Thyroid gland (tissue), 4 donors: ENCODE data around the gene C1orf210.

Source experiments
- CTCF ChIP-seq, 6 experiments: fragments of 200-600 bp in 3 of 6; fragments of 450-650 bp in 3 of 6; sonication (generic) in 3 of 6; IDR thresholded peaks; one replicate each; pipeline ENCODE4 v1.5.1; 2016 to 2019; ENCODE audit warnings: antibody characterized with exemption in 6 of 6, mild to moderate bottlenecking in 2 of 6, inconsistent platforms in 1 of 6, moderate library complexity in 1 of 6
- POLR2A ChIP-seq, 2 donors: fragments of 450-650 bp; IDR thresholded peaks; one replicate each; pipeline ENCODE4 v1.6.1; 2017; ENCODE audit warnings: antibody characterized with exemption in 2 of 2, mild to moderate bottlenecking in 2 of 2, moderate library complexity in 1 of 2

DNA sequence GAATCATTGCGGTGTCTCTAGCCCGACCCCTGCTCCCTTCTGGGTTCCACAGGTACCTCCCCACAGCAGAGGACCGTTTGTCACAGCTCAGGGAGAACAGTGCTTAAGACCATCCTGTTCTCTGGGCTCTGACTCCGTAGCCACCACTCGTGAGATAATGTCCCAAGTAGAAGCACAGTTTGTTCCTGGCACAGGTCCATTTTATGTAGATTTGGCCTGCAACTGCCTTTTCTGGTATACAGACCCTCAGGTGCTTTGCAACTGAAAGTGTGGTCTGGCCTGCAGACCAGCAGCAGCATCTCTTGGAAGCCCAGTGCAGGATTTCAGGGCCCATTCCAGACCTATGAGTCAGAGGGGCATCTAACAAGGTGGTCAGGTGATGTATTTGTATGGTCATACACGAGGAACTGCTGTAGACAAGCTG is 44.0 kb downstream of the C1orf210 start:
- TF ChIP-seq CTCF (IDR thresholded peaks at IDR 0.05) (no peak), POLR2A (IDR thresholded peaks at IDR 0.05) (peak in 1 of 2 donors; percentile 22)
